Activated CD4-positive, alpha-beta T cell treated with anti-CD3 and anti-CD28 coated beads for 36 hours (primary cell): ENCODE data around the gene HSD17B2. TPM values are rescaled to one million over a fixed set of nuclear protein-coding genes. Genes with fewer than 3 reads are reported as not detected.

Experiments used
- ATAC-seq: fragments of 200-7000 bp; cut with Tn5 transposase; one replicate; pipeline ENCODE4 v1.10.0; 2021; ENCODE audit warnings: mild to moderate bottlenecking, moderate library complexity
- CTCF ChIA-PET: fragments of 350-600 bp; sonication (Branson Sonifier 250); formaldehyde crosslinking; loops from one replicate; lab custom pipeline; 2021; ENCODE audit warnings: antibody characterized with exemption; lab: Charles Lee
- POLR2A ChIA-PET: fragments of 350-600 bp; sonication (Branson Sonifier 250); formaldehyde crosslinking; loops from one replicate; lab custom pipeline; 2021; ENCODE audit warnings: antibody characterized with exemption, inconsistent platforms; lab: Charles Lee
- DNase-seq: peaks from one replicate; pipeline ENCODE4 v3.0.0-alpha.2; 2020
- H3K27ac Mint-ChIP-seq: one replicate; pipeline ENCODE4 v1.8.0; 2021; ENCODE audit warnings: mixed read lengths
- H3K27me3 Mint-ChIP-seq: one replicate; pipeline ENCODE4 v1.8.0; 2021; ENCODE audit warnings: mixed read lengths
- H3K36me3 Mint-ChIP-seq: one replicate; pipeline ENCODE4 v1.8.0; 2021; ENCODE audit warnings: low read depth, mixed read lengths
- H3K4me1 Mint-ChIP-seq: one replicate; pipeline ENCODE4 v1.8.0; 2021; ENCODE audit warnings: mixed read lengths
- H3K4me3 Mint-ChIP-seq: one replicate; pipeline ENCODE4 v1.8.0; 2021; ENCODE audit warnings: mild to moderate bottlenecking, moderate library complexity, mixed read lengths
- H3K9me3 Mint-ChIP-seq: one replicate; pipeline ENCODE4 v1.8.0; 2021; ENCODE audit warnings: low read depth, mixed read lengths
- intact Hi-C, 2 experiments: fragments of 100-400 bp; cut with DNase I in 1 of 2; cut with micrococcal nuclease in 1 of 2; formaldehyde crosslinking; loops; one replicate each; pipeline versions ENCODE4 v1.14.2 to v1.15.1; 2022 to 2024; cut with DNase I, micrococcal nuclease
- total RNA-seq, 2 experiments: library from RNA; stranded (reverse); gene quantifications; one replicate each; pipeline ENCODE4 v1.2.3, GENCODE V29; 2021

Gene HSD17B2
- total RNA-seq, 2 experiments from 2014 or later: not detected

DNA sequence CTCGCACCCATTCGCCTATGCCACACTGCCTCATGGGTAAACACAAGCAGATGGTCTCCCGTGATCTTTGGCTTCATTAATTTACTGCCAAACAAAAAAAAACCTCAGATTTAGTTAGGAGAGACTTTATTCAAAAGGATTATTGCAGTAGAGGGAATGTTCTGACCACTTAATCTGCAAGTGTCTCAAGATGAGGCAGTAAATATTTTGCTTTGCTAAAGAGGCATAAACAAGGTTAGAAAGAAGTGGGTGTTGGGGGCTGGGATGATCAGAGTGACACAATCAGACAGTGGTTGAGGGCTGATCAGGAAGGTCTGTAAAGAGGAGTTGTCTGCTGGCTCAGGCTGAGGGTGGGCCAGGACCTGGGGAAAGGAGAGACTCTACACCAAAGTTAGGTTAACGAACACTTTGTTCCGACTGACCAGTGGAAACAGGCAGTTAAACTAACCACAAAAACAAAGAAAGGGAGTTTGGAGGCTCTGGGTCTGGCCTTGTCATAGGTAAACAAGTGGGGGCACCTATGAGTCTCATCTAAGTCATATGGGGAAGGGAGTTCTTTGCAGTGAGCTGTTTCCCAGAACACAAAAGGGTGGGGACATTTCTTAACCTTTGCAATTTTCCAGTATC is 28.5 kb downstream of the HSD17B2 start:
- intact Hi-C loops: loop anchor here (5.0 to 10.0 kb wide), 2 partner anchors 121 to 169 kb away; no protein-coding TSS in a partner anchor
- DNase-seq: no peak
- Mint-ChIP-seq H3K4me3 (no peak overlapping the region), H3K27me3 (peaks cover 24% of the 10 kb centered on the region), H3K4me1 (no peaks in the 10 kb centered on the region), H3K36me3 (no peaks in the 10 kb centered on the region), H3K9me3 (no peaks in the 10 kb centered on the region), H3K27ac (no peak overlapping the region)
- ChIA-PET CTCF (interaction anchor here (0.8 kb wide), 2 partner anchors 124 to 889 kb away, joined by 3 read pairs; no protein-coding TSS in a partner anchor), POLR2A (no interaction called here)
- ATAC-seq: no peak

DNA sequence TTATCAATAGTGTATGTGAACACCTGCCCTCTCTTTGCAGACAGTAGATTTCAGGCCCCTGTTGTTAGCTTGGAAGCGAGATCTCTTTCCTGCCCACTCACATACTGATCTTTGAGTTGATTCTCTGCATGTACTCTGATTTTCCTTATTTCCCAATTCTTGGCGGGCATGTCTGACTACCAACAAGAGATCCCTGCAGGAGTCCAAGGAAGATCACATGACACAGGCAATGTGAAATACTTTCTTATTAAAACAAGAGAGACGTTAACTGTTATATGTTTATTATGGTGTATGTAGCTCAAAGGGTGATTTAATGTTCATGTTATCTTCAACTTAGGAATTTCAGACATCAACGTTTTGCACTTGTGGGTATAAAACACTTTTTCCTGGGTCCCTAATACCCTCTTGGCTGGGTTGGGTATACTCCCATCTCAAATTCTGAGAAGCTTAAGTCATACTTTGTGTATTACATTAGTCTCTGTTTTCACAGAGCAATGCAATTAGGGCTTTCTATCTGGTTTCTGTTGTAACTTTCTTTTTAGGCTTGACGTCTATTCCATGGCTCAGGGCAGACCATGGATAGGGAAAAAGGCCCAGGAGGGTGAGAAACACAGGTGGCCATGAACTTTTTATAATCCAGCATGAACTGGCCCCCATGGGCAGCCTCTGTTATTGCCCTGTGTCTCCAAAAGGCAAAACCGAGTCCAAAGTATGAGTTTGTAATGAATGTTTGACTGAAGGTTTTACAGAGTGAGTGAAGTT is 32.2 kb downstream of the HSD17B2 start:
- ChIA-PET POLR2A (no interaction called here), CTCF (no interaction called here)
- no peak overlapping the region for H3K27ac Mint-ChIP-seq
- no peak overlapping the region for H3K4me3 Mint-ChIP-seq
- H3K36me3 Mint-ChIP-seq: no peaks in the 10 kb centered on the region
- H3K4me1 Mint-ChIP-seq: no peaks in the 10 kb centered on the region
- peaks cover 24% of the 10 kb centered on the region for H3K27me3 Mint-ChIP-seq
- no peak for ATAC-seq
- no peaks in the 10 kb centered on the region for H3K9me3 Mint-ChIP-seq
- DNase-seq: no peak
- intact Hi-C loops: loop anchor here in 1 of 2 experiments (10.0 kb wide), 1 partner anchor 172 kb away; no protein-coding TSS in a partner anchor

DNA sequence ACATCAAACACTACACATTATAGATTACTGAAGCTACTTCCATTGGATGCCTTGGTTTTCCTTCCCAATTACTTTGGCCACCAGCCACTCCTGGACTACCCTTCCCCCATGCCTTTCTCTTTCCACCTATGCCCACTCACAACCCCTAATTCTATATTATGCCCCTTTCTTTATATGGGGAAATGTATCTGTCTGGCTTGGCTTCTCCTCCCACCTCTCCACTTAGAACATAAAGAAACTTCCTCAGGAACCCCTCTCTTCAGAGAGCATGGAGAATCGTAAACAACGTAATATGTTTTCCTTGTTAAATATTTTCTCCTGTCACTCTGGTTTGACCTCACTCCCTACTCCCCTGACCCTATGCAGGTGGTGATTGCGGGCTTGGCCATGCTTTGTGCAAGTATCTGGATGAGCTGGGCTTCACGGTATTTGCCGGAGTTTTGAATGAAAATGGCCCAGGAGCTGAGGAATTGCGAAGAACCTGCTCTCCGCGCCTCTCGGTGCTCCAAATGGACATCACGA is 32.8 kb downstream of the HSD17B2 start:
- Mint-ChIP-seq H3K36me3 (no peaks in the 10 kb centered on the region), H3K4me3 (no peak overlapping the region), H3K9me3 (no peaks in the 10 kb centered on the region), H3K27me3 (peaks cover 22% of the 10 kb centered on the region), H3K27ac (no peak overlapping the region), H3K4me1 (no peaks in the 10 kb centered on the region)
- no peak for ATAC-seq
- ChIA-PET POLR2A (no interaction called here), CTCF (no interaction called here)
- intact Hi-C loops: loop anchor here in 1 of 2 experiments (10.0 kb wide), 1 partner anchor 173 kb away; no protein-coding TSS in a partner anchor
- no peak for DNase-seq

DNA sequence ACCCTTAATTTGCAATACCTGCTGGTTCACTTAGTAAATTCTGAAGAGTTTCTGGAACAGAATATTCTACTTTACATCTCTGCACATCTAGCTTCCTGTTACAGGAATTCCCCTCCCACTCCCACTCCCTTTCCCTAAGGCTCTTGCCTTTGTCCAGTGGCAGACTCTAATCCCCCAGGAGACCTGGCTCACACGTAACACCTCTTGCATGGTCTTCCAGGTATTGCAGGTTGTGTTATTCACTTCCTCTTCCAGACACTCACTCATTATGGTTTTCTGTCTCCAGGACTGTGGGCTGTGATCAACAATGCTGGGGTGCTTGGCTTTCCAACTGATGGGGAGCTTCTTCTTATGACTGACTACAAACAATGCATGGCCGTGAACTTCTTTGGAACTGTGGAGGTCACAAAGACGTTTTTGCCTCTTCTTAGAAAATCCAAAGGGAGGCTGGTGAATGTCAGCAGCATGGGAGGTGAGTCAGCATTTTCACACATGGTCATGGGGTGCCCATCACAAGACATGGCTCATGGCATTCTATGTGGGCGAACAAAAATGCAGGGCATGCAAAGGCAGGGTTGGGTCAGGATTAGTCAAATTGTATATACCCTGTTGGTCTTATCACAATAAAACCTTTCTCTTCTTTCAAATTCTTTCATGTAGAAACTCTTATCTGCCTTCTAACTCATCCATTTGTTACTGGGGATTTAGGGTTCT is 35.8 kb downstream of the HSD17B2 start:
- Mint-ChIP-seq H3K36me3 (no peaks in the 10 kb centered on the region), H3K4me1 (peaks cover 8% of the 10 kb centered on the region), H3K9me3 (no peaks in the 10 kb centered on the region), H3K27ac (no peak overlapping the region), H3K4me3 (no peak overlapping the region), H3K27me3 (peaks cover 28% of the 10 kb centered on the region)
- no peak for ATAC-seq
- CTCF ChIA-PET: no interaction called here
- DNase-seq: no peak
- intact Hi-C loops: no loop called here
- POLR2A ChIA-PET: no interaction called here

DNA sequence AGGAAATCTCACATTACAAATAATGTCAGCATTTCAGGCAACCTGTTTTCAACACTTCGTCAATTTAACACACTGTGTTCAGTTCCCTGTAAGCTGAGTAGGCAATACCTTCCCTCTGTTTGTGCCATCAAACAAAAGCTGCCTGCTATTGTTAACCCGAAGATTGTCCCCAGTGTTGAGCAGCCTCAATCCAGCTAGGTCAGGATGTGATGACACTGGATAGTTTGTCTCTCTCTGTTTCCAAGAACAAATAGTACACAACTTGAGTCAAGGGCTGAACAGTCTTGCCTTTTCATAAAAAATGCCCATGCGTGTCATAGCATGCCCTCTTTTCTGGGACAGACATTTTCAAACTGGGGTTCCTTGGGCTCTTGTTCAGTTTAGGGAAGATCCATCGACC is 36.4 kb downstream of the HSD17B2 start:
- Mint-ChIP-seq H3K27ac (no peak overlapping the region), H3K9me3 (no peaks in the 10 kb centered on the region), H3K27me3 (peaks cover 30% of the 10 kb centered on the region), H3K4me3 (no peak overlapping the region), H3K4me1 (peaks cover 8% of the 10 kb centered on the region), H3K36me3 (no peaks in the 10 kb centered on the region)
- ATAC-seq (no peak), DNase-seq (no peak)
- ChIA-PET POLR2A (no interaction called here), CTCF (no interaction called here)
- intact Hi-C loops: no loop called here

DNA sequence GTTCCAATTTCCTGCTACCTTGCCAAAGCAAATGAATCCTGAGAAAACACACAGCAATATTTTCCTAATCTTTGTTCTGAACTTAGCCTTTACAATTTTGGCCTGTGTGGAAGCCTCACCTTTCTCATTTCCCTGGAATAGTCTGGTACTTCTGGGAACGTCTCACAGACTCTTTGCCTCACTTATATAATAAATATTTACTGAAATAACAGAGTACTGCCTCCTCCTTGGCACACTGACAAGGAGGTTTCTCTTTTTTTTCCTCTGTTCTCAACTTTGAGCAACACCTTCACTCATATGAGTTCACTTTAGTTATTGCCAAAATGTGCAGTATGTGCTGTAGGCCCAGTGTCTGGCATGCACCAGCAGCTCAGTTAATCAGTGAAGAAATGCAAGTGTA is 37.3 kb downstream of the HSD17B2 start:
- ATAC-seq (no peak), DNase-seq (no peak)
- H3K9me3 Mint-ChIP-seq: peaks cover 2% of the 10 kb centered on the region
- POLR2A ChIA-PET: no interaction called here
- H3K4me3 Mint-ChIP-seq: no peak overlapping the region
- H3K27ac Mint-ChIP-seq: no peak overlapping the region
- H3K36me3 Mint-ChIP-seq: no peaks in the 10 kb centered on the region
- peaks cover 33% of the 10 kb centered on the region for H3K27me3 Mint-ChIP-seq
- peaks cover 8% of the 10 kb centered on the region for H3K4me1 Mint-ChIP-seq
- intact Hi-C loops: no loop called here
- CTCF ChIA-PET: no interaction called here

DNA sequence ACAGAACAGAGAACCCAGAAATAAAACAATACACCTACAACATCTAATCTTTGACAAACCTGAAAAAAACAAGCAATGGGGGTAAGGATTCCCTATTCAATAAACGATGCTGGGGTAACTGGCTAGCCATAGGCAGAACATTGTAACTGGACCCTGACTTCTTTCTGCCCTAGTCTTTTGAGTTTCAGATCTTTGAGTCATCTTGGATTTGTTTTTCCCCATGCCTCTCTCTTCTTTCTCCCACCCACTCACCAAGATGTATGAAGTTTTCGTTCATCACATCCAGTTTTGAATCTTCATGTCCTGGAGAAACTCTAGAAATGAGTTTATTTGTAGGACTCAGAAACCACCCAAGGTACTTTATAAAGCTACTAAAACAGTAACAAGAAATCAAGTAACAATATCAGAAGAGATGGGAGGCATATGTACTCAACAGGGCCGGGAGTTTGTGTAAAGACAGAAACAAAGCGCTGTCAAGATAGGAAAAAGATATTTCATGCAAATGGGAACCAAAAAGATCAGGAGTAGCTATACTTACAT is 39.0 kb downstream of the HSD17B2 start:
- ChIA-PET POLR2A (interaction anchor here (1.0 kb wide), 1 partner anchor 119 kb away, joined by 3 read pairs; no protein-coding TSS in a partner anchor), CTCF (interaction anchor here (0.6 kb wide), 1 partner anchor 1373 kb away, joined by 3 read pairs; no protein-coding TSS in a partner anchor)
- no peak overlapping the region for H3K4me3 Mint-ChIP-seq
- no peaks in the 10 kb centered on the region for H3K36me3 Mint-ChIP-seq
- peaks cover 41% of the 10 kb centered on the region for H3K27me3 Mint-ChIP-seq
- intact Hi-C loops: no loop called here
- peaks cover 8% of the 10 kb centered on the region for H3K4me1 Mint-ChIP-seq
- peaks cover 4% of the 10 kb centered on the region for H3K9me3 Mint-ChIP-seq
- no peak overlapping the region for H3K27ac Mint-ChIP-seq
- DNase-seq: no peak
- ATAC-seq: peak; percentile 33

DNA sequence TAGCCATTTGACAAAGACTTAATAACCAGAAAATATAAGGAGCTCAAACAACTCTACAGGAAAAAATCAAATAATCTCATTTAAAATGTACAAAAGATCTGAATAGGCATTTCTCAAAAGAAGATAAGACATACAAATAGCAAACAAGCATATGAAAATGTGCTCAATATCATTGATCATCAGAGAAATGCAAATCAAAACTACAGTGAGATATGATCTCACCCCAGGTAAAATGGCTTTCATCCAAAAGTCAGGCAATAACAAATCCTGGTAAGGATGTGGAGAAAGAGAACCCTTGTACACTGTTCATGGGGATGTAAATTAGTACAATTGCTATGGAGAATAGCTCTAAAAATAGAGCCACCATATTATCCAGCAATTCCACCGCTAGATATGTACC is 43.1 kb downstream of the HSD17B2 start:
- intact Hi-C loops: no loop called here
- ChIA-PET CTCF (no interaction called here), POLR2A (no interaction called here)
- H3K36me3 Mint-ChIP-seq: no peaks in the 10 kb centered on the region
- peaks cover 15% of the 10 kb centered on the region for H3K4me1 Mint-ChIP-seq
- ATAC-seq (no peak), DNase-seq (no peak)
- no peak overlapping the region for H3K4me3 Mint-ChIP-seq
- H3K27me3 Mint-ChIP-seq: peaks cover 48% of the 10 kb centered on the region
- peaks cover 4% of the 10 kb centered on the region for H3K9me3 Mint-ChIP-seq
- H3K27ac Mint-ChIP-seq: no peak overlapping the region

DNA sequence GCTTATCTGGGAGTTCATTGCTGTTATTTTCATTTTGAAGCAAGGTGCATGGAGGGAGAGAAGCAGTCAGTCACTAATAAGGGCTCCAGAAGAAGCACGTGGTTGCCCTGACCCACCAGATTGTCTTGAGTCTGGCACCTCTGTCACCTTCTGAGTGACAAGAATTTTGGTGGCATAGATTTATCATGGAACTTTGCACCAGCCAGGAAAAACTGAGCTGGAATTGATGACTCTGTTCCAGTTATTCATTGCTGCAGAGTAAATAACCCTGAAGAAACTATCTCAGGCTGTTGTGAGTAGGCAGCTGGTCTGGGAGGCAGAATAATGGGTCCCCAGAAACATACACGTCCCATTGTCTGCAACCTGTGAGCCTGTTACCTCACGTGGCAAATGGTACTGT is 44.8 kb downstream of the HSD17B2 start:
- Mint-ChIP-seq H3K9me3 (peaks cover 4% of the 10 kb centered on the region), H3K27me3 (peaks cover 47% of the 10 kb centered on the region), H3K36me3 (no peaks in the 10 kb centered on the region), H3K4me3 (no peak overlapping the region), H3K4me1 (peaks cover 7% of the 10 kb centered on the region), H3K27ac (no peak overlapping the region)
- ChIA-PET CTCF (no interaction called here), POLR2A (no interaction called here)
- intact Hi-C loops: loop anchor here in 1 of 2 experiments (5.0 kb wide), 1 partner anchor 92 kb away; the partner anchor contains the start of gene MPHOSPH6
- ATAC-seq (no peak), DNase-seq (no peak)

DNA sequence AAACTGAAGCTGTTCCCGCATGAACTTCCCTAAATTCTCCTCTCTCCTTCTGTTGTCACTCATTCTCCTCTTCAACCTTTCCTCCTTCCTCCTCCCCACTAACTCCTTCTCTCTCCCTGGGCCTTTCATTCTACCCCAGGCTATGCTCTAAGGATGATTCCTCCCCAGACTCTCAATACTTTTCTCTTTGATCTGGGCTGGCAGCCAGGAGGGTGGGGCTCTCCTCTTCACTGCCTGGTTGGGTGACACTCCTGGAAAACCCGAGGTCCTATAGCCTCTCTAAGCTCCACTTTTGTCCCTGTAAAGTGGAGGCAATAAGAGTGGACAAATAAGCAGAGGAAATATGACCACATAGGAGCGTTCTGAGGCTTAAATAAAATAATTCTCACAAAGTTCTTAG is 46.2 kb downstream of the HSD17B2 start:
- CTCF ChIA-PET: interaction anchor here (1.1 to 1.9 kb wide), 3 partner anchors 10 to 20 kb away, joined by 3 to 5 read pairs (median 4); no protein-coding TSS in a partner anchor
- intact Hi-C loops: loop anchor here in 1 of 2 experiments (5.0 kb wide), 1 partner anchor 91 kb away; the partner anchor contains the start of gene MPHOSPH6
- POLR2A ChIA-PET: no interaction called here
- ATAC-seq (no peak), DNase-seq (no peak)
- Mint-ChIP-seq H3K4me3 (no peak overlapping the region), H3K9me3 (peaks cover 4% of the 10 kb centered on the region), H3K27ac (no peak overlapping the region), H3K27me3 (peaks cover 42% of the 10 kb centered on the region), H3K4me1 (peaks cover 7% of the 10 kb centered on the region), H3K36me3 (no peaks in the 10 kb centered on the region)

DNA sequence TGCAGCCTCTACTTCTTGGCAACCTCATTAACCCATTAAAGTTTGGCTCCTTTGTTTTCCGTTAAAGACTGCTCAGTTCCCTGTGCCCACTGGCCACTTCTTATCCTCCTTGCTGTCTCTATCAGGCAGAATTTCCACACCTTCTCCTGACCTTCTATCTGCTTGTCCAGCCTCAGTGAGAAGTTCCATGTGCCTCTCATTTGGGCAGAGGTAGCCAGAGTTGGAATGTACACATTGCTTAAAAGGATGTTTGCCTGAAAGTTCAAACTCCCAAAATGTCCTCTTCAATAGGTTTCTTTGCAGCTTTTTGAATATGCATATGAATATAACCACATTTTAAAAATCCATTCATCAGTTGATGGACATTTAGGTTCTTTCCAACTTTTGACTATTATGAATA is 47.0 kb downstream of the HSD17B2 start:
- H3K36me3 Mint-ChIP-seq: no peaks in the 10 kb centered on the region
- H3K4me3 Mint-ChIP-seq: no peak overlapping the region
- H3K4me1 Mint-ChIP-seq: peaks cover 7% of the 10 kb centered on the region
- DNase-seq: no peak
- peaks cover 40% of the 10 kb centered on the region for H3K27me3 Mint-ChIP-seq
- no peak overlapping the region for H3K27ac Mint-ChIP-seq
- ChIA-PET POLR2A (no interaction called here), CTCF (interaction anchor here (0.7 to 1.9 kb wide), 5 partner anchors 9 to 139 kb away, joined by 3 to 5 read pairs (median 3); no protein-coding TSS in a partner anchor)
- ATAC-seq: no peak
- intact Hi-C loops: loop anchor here in 1 of 2 experiments (5.0 kb wide), 1 partner anchor 90 kb away; the partner anchor contains the start of gene MPHOSPH6
- H3K9me3 Mint-ChIP-seq: peaks cover 3% of the 10 kb centered on the region
